GM19351 (cell line): ENCODE data around the gene SIGLEC15.
"Not testable (repeated sequence)": the region's sequence is repeated elsewhere in the genome, so short reads cannot be mapped to it uniquely, and the experiment has no call there.

Experiments
- ATAC-seq: cut with Tn5 transposase; IDR thresholded peaks from one replicate; pipeline ENCODE4 v1.9.1; 2021; ENCODE audit warnings: mild to moderate bottlenecking, moderate library complexity; ENCODE audit not compliant: unreplicated experiment

The SIGLEC15 gene

GRCh38 chr18:45818765-45819164 is 6.7 kb upstream of the SIGLEC15 start:
- ATAC-seq = not testable (repeated sequence)

DNA sequence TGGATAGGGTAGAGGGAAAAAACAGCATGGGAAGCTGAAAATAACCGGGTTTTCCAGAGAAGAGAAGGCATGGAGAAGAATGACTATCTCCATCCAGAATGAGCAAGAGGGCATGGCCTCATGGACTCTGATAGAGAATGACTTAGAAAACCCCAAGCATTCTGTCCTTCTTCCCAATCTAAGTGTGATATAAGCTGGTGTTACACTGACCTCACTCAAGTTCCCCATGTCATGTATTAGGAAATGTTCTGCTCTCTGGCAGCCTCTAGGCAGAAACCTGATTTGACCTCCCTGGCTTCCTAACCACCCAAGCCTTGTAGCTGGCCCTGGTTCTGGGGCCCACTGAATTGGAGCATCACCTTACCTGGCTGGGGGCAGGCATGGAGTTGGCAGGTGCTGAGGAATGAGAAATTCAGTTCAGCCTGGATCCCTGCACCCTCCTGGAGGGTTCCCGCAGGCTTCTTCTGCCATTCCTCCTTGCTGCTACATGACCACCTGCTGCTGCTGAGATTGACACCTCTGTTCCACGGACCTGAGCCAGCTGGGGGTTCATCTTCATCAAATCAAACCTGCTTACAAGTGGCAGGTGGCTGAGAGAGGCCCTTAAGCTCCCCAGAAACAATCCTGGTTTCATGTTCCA is 5.2 kb upstream of the SIGLEC15 start:
- no peak for ATAC-seq

GRCh38 chr18:45821026-45821425 is 4.4 kb upstream of the SIGLEC15 start:
- no peak for ATAC-seq

DNA sequence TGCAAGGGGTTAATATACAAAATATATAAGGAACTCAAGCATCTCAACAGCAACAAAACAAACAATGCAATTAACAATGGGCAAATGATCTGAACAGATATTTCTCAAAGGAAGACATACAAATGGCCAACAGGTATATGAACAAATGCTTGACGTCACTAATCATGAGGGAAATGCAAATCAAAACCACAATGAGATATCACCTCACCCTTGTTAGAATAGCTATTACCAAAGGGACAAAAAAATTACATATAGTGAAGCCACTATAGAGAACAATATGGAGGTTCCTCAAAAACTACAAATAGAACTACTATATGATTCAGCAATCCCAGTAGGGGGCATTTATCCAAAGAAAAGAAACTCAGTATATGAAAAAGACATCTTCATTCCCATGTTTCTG is 3.8 kb upstream of the SIGLEC15 start:
- no peak for ATAC-seq

GRCh38 chr18:45826084-45826483 is 609 bp downstream of the SIGLEC15 start:
- ATAC-seq = no peak

GRCh38 chr18:45826716-45827115 is 1.2 kb downstream of the SIGLEC15 start:
- not testable (repeated sequence) for ATAC-seq

GRCh38 chr18:45828917-45829811 is 3.7 kb downstream of the SIGLEC15 start:
- ATAC-seq = no peak

GRCh38 chr18:45829855-45830254 is 4.4 kb downstream of the SIGLEC15 start:
- no peak for ATAC-seq

GRCh38 chr18:45830917-45831316 is 5.4 kb downstream of the SIGLEC15 start:
- no peak for ATAC-seq

GRCh38 chr18:45833846-45834245 is 8.4 kb downstream of the SIGLEC15 start:
- no peak for ATAC-seq

GRCh38 chr18:45834306-45834705 is 8.8 kb downstream of the SIGLEC15 start:
- no peak for ATAC-seq

DNA sequence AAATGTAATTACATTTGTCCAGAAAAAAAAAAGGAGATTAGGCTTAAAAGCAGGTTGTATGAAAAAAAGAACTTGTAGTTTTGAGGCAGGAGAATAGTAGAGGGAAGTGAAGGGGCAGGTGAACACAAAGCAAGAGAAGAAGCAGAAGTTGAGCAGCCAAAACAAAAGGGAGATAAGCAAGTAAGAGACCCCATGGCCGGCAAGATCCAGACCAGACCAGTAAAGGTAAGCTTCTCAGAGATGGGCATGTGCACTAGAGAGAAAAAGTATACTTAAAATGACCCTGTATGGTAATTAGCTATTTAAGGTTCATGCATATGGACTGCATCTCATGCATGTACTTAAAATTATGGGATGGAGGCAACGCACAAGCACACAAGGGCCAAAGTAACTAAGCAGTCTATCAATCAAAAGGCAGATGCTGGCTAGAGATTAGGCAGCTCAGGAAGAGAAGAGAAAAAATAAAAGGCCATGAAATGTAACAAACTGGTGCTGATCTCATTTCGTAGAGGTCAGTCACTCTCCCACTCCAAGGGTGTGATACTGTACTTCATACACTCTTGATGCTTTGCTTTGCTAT is 9.7 kb downstream of the SIGLEC15 start:
- no peak for ATAC-seq

- ATAC-seq = no peak
Measured at GRCh38 chr18:45836242-45837205, 11.0 kb downstream of the SIGLEC15 start.

DNA sequence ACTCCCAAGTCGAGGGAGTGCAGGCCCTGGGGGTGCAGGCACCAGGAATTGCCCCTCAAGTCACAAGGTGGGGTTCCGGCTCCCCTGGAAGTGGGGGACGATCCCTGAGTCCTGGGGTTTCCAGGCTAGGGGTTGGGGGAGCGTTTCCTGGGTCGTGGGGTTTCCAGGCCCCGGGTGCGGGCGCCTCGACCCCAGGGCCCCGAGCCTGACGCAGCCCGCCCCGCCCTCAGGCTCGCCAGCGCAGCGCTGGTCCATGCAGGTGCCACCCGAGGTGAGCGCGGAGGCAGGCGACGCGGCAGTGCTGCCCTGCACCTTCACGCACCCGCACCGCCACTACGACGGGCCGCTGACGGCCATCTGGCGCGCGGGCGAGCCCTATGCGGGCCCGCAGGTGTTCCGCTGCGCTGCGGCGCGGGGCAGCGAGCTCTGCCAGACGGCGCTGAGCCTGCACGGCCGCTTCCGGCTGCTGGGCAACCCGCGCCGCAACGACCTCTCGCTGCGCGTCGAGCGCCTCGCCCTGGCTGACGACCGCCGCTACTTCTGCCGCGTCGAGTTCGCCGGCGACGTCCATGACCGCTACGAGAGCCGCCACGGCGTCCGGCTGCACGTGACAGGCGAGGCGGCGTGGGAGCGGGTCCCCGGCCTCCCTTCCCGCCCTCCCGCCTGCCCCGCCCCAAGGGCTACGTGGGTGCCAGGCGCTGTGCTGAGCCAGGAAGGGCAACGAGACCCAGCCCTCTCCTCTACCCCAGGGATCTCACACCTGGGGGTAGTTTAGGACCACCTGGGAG is 12.0 kb downstream of the SIGLEC15 start:
- peak; percentile 51 for ATAC-seq

DNA sequence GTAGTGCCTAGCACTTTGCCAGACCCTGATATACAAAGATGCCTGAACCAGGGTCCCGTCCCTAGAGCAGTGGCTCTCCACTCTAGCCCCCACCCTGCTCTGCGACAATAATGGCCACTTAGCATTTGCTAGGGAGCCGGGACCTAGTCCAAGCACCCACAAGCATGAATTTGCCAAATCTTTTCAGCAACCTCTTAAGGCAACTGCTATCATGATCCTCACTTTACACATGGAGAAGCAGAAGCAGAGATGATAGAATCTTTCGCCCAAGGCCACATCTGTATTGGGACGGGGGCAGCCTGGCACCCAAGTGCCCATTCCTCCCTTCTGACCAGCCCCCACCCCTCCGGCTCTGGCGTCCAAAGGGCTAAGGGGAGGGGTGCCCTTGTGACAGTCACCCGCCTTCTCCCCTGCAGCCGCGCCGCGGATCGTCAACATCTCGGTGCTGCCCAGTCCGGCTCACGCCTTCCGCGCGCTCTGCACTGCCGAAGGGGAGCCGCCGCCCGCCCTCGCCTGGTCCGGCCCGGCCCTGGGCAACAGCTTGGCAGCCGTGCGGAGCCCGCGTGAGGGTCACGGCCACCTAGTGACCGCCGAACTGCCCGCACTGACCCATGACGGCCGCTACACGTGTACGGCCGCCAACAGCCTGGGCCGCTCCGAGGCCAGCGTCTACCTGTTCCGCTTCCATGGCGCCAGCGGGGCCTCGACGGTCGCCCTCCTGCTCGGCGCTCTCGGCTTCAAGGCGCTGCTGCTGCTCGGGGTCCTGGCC is 13.0 kb downstream of the SIGLEC15 start:
- no peak for ATAC-seq

DNA sequence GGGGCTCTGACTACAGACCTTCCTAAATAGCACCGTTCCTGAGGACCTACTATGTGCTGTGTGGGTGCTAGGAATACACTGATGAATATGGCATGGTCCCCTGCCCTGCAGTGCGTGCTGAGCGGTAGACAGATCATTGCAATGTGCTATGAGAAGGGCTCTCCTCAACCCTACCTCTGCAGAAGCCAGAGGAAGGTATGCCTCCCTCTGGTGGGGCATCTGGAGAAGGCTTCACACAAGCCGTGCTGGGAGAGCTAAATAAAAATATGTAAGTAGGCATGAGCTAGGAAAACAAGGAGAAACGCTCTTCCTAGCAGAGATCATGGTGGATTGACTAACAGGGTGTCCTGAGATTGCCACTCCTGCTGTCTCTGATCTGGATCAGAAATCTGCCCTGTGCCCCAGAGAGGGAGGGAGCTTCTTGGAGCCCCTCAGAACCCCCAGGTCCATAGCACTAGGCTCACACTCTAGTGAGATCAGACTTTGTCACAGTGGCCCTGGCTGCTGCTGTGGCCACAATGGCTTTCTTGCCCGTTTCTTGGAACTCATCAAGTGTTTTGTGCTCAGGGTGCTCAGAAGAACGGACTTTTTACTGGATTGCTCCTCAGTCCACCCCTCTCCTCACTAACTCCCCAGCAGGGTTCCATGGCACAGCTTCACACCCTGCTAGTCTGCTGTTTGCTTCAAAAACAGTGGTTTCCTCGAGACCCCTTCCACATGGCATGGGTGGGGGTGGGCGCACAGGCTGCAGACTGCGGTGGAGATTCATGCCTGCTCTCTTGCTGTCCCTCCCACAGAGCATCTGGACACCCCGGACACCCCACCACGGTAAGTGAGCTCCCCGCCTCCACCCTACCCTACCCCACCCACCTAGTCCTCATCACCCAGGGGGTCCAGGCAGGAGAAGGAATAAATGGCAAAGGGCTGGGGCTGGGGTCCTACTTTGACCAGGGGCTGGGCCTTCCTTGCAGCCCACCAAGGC is 14.2 kb downstream of the SIGLEC15 start:
- ATAC-seq = peak; percentile 55

- no peak for ATAC-seq
Measured at GRCh38 chr18:45841060-45841764, 15.7 kb downstream of the SIGLEC15 start.
